ENCODE results near the gene RNASE7.

RNASE7 gene

GRCh38 chr14:21043974-21044618 is 1.9 kb downstream of the RNASE7 start:
- DNase-seq: peak; percentile 45 to 53

- DNase-seq: no peak
Measured at GRCh38 chr14:21047378-21047781, 5.2 kb downstream of the RNASE7 start.

GRCh38 chr14:21048638-21049037 is 6.5 kb downstream of the RNASE7 start:
- DNase-seq: no peak

GRCh38 chr14:21049271-21049673 is 7.1 kb downstream of the RNASE7 start:
- DNase-seq: no peak

GRCh38 chr14:21050597-21050996 is 8.4 kb downstream of the RNASE7 start:
- no peak for DNase-seq

GRCh38 chr14:21053184-21054122 is 11.3 kb downstream of the RNASE7 start:
- no peak for DNase-seq

GRCh38 chr14:21054123-21054767 is 12.1 kb downstream of the RNASE7 start:
- no peak for DNase-seq

GRCh38 chr14:21054768-21055145 is 12.6 kb downstream of the RNASE7 start:
- no peak for DNase-seq

GRCh38 chr14:21055432-21056117 is 13.4 kb downstream of the RNASE7 start:
- DNase-seq: no peak

- DNase-seq: no peak
Measured at GRCh38 chr14:21056520-21057163, 14.5 kb downstream of the RNASE7 start.

- peak in 1 of 2 experiments; percentile 50 for DNase-seq
Measured at GRCh38 chr14:21057803-21058675, 15.9 kb downstream of the RNASE7 start, which contains the start of gene RNASE8. TSS of gene RNASE8 (plus strand) at chr14:21057822. CDS start at chr14:21057893, 71 bp downstream.

GRCh38 chr14:21058903-21059302 is 16.7 kb downstream of the RNASE7 start:
- DNase-seq: no peak

GRCh38 chr14:21059842-21060613 is 17.9 kb downstream of the RNASE7 start:
- no peak for DNase-seq

- DNase-seq: no peak
Measured at GRCh38 chr14:21060614-21061346, 18.6 kb downstream of the RNASE7 start.

- DNase-seq: no peak
Measured at GRCh38 chr14:21061347-21061668, 19.1 kb downstream of the RNASE7 start.

- DNase-seq: no peak
Measured at GRCh38 chr14:21063479-21063878, 21.3 kb downstream of the RNASE7 start.

GRCh38 chr14:21066882-21067502 is 24.8 kb downstream of the RNASE7 start:
- DNase-seq: peak in 1 of 2 experiments; percentile 62

- peak; percentile 82 to 87 for DNase-seq
Measured at GRCh38 chr14:21068521-21069387, 26.6 kb downstream of the RNASE7 start.

Measured in SHP77 (cell line).